Neural progenitor cell (in vitro differentiated cells): ENCODE measurements around the gene NUP62. TPM values are rescaled to one million over a fixed set of nuclear protein-coding genes. Genes with fewer than 3 reads are reported as not detected.
A peak's percentile ranks its signal among the peaks of the same experiment; 100 is the strongest.

Experiments
- DNase-seq: peaks from one replicate; pipeline ENCODE4 v3.0.0-alpha.2; 2016; ENCODE audit warnings: low spot score
- H2AFZ ChIP-seq: fragments of 200-600 bp; sonication (generic); replicated peaks from 2 replicates; pipeline ENCODE4 v1.6.1; 2016; ENCODE audit warnings: antibody characterized with exemption
- H3F3A ChIP-seq: fragments of 200-600 bp; sonication (generic); 2 replicates; pipeline ENCODE4 v1.6.1; 2016; ENCODE audit warnings: antibody characterized with exemption, low read depth
- H3K27ac ChIP-seq: fragments of 200-600 bp; sonication (generic); 2 replicates; pipeline ENCODE4 v1.5.1; 2016; ENCODE audit warnings: mild to moderate bottlenecking
- H3K27me3 ChIP-seq: fragments of 200-600 bp; sonication (generic); 2 replicates; pipeline ENCODE4 v1.6.1; 2016; ENCODE audit warnings: mild to moderate bottlenecking, moderate library complexity
- H3K36me3 ChIP-seq: fragments of 200-600 bp; sonication (generic); 2 replicates; pipeline ENCODE4 v1.5.1; 2016
- H3K4me1 ChIP-seq: fragments of 200-600 bp; sonication (generic); 2 replicates; pipeline ENCODE4 v1.6.1; 2016; ENCODE audit warnings: mixed run types
- H3K4me2 ChIP-seq: fragments of 200-600 bp; sonication (generic); 2 replicates; pipeline ENCODE4 v1.6.1; 2016
- H3K4me3 ChIP-seq: fragments of 200-600 bp; sonication (generic); 2 replicates; pipeline ENCODE4 v1.5.1; 2016
- H3K79me2 ChIP-seq: fragments of 200-600 bp; sonication (generic); 2 replicates; pipeline ENCODE4 v1.6.1; 2016; ENCODE audit warnings: low read depth
- H3K9ac ChIP-seq: fragments of 200-600 bp; sonication (generic); 2 replicates; pipeline ENCODE4 v1.6.1; 2016
- H3K9me3 ChIP-seq: fragments of 200-600 bp; sonication (generic); 2 replicates; pipeline ENCODE4 v1.5.1; 2016; ENCODE audit warnings: low read depth
- H4K20me1 ChIP-seq: fragments of 200-600 bp; sonication (generic); 2 replicates; pipeline ENCODE4 v1.6.1; 2016; ENCODE audit warnings: low read depth
- H3K27ac Mint-ChIP-seq: 3 replicates; pipeline ENCODE4 v1.8.0; 2021; ENCODE audit warnings: mixed read lengths
- H3K27me3 Mint-ChIP-seq: 2 replicates; pipeline ENCODE4 v1.8.0; 2022; ENCODE audit warnings: low read depth, mild to moderate bottlenecking, inconsistent platforms, moderate library complexity, mixed read lengths; ENCODE audit not compliant: insufficient read depth
- H3K36me3 Mint-ChIP-seq: 3 replicates; pipeline ENCODE4 v1.8.0; 2021; ENCODE audit warnings: mixed read lengths
- H3K4me1 Mint-ChIP-seq: 3 replicates; pipeline ENCODE4 v1.8.0; 2021; ENCODE audit warnings: mixed read lengths
- H3K4me3 Mint-ChIP-seq: 3 replicates; pipeline ENCODE4 v1.8.0; 2021; ENCODE audit warnings: mild to moderate bottlenecking, moderate library complexity, mixed read lengths
- H3K9me3 Mint-ChIP-seq: 3 replicates; pipeline ENCODE4 v1.8.0; 2020; ENCODE audit warnings: mixed read lengths
- EZH2 ChIP-seq: fragments of 200-600 bp; sonication (generic); IDR thresholded peaks from 2 replicates; pipeline ENCODE4 v1.6.1; 2017; ENCODE audit warnings: antibody characterized with exemption, mild to moderate bottlenecking, moderate library complexity
- EZH2phosphoT487 ChIP-seq: fragments of 200-600 bp; sonication (generic); IDR thresholded peaks from 2 replicates; pipeline ENCODE4 v1.6.1; 2017; ENCODE audit warnings: antibody characterized with exemption
- total RNA-seq: library from RNA; depleted of rRNA; stranded (reverse); fragments of >200 nt; gene quantifications from 2 replicates; pipeline ENCODE4 v1.2.3, GENCODE V29; 2015; ENCODE audit warnings: low replicate concordance
- TF ChIP-seq, protein P1 (sequence below): fragments of 200-600 bp; sonication (generic); IDR thresholded peaks from 2 replicates; pipeline ENCODE4 v1.5.1; 2017; ENCODE audit warnings: antibody characterized with exemption, mild to moderate bottlenecking

Gene NUP62
- total RNA-seq, 1 donor from 2014 or later: 48.2 TPM

DNA sequence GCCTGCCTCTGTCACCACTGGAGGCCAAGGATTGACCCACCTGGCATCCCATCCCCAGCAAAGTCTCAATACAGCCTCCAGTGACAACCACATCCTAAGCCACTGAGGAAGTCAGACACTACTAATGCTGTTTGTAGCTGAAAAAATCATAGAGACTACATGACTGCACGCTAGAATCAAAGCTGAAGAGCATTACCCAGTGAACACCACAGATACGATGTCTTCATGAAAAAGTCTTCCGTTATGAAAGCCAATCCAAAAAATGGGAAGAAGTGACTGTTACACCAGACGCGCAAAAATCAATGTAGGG lies 11.1 kb upstream of the NUP62 start:
- Mint-ChIP-seq H3K4me1 (peaks cover 20% of the 10 kb centered on the region), H3K27me3 (peaks cover 6% of the 10 kb centered on the region), H3K36me3 (no peaks in the 10 kb centered on the region), H3K27ac (peak overlapping the region; percentile 6), H3K4me3 (no peak overlapping the region), H3K9me3 (no peaks in the 10 kb centered on the region)
- no peak overlapping the region for H3K27ac ChIP-seq
- no peak overlapping the region for H3K4me2 ChIP-seq
- H2AFZ ChIP-seq: no peak overlapping the region
- H4K20me1 ChIP-seq: no peaks in the 10 kb centered on the region
- DNase-seq: no peak
- peaks cover 18% of the 10 kb centered on the region for H3K27me3 ChIP-seq
- H3K36me3 ChIP-seq: no peaks in the 10 kb centered on the region
- peaks cover 3% of the 10 kb centered on the region for H3K4me1 ChIP-seq
- no peak overlapping the region for H3K4me3 ChIP-seq
- H3F3A ChIP-seq: peaks cover 5% of the 10 kb centered on the region
- H3K9me3 ChIP-seq: no peaks in the 10 kb centered on the region
- no peak overlapping the region for H3K9ac ChIP-seq
- TF ChIP-seq EZH2 (no peak), EZH2phosphoT487 (no peak)
- TF ChIP-seq, protein P1, sequence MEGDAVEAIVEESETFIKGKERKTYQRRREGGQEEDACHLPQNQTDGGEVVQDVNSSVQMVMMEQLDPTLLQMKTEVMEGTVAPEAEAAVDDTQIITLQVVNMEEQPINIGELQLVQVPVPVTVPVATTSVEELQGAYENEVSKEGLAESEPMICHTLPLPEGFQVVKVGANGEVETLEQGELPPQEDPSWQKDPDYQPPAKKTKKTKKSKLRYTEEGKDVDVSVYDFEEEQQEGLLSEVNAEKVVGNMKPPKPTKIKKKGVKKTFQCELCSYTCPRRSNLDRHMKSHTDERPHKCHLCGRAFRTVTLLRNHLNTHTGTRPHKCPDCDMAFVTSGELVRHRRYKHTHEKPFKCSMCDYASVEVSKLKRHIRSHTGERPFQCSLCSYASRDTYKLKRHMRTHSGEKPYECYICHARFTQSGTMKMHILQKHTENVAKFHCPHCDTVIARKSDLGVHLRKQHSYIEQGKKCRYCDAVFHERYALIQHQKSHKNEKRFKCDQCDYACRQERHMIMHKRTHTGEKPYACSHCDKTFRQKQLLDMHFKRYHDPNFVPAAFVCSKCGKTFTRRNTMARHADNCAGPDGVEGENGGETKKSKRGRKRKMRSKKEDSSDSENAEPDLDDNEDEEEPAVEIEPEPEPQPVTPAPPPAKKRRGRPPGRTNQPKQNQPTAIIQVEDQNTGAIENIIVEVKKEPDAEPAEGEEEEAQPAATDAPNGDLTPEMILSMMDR: no peak
- H3K79me2 ChIP-seq: no peaks in the 10 kb centered on the region

DNA sequence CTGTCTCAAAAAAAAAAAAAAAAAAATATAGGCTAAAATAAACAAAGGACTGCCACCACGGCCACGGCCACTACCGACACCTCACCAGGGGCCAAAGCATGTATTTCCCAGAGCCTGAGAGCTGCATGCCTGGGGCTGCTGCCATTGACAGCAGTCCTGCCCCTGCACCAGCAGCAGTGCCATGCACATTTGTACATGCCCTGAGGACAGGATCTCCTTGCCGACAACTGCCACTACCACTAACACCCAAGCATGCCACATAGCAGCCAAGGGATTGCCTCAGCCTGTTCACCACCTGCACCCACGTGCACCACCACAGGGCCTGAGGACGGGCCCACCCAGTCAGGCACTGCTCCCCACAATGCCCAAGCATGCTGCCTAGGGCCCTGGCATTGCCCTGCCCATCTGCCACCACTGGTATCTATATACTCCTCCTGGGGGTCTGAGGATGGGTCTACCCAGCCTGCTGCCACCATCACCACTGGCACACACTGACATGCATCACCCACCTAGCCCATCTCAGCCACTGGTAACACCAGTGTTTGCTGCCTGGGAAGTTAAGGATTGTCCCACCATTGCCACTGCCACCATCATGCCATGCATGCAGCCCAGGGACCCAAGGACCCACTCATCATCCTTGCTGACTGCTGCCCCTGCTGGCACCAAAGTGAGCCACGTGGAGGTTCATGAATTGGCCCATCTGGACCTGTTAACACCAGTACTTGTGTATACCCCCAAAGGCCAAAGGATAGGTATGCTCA lies 10.6 kb upstream of the NUP62 start:
- peaks cover 20% of the 10 kb centered on the region for H3K4me1 Mint-ChIP-seq
- peaks cover 6% of the 10 kb centered on the region for H3K27me3 Mint-ChIP-seq
- Histone ChIP-seq H3K79me2 (no peaks in the 10 kb centered on the region), H3K36me3 (no peaks in the 10 kb centered on the region), H3K9ac (no peak overlapping the region), H3F3A (peaks cover 5% of the 10 kb centered on the region), H3K4me1 (peaks cover 3% of the 10 kb centered on the region), H3K9me3 (no peaks in the 10 kb centered on the region), H3K4me2 (no peak overlapping the region), H3K4me3 (no peak overlapping the region), H2AFZ (no peak overlapping the region), H3K27me3 (peaks cover 18% of the 10 kb centered on the region), H3K27ac (no peak overlapping the region), H4K20me1 (no peaks in the 10 kb centered on the region)
- H3K9me3 Mint-ChIP-seq: no peaks in the 10 kb centered on the region
- peak overlapping the region; percentile 6 for H3K27ac Mint-ChIP-seq
- DNase-seq: no peak
- TF ChIP-seq EZH2: no peak
- TF ChIP-seq, protein P1: peak; percentile 10
- H3K36me3 Mint-ChIP-seq: no peaks in the 10 kb centered on the region
- H3K4me3 Mint-ChIP-seq: no peak overlapping the region

DNA sequence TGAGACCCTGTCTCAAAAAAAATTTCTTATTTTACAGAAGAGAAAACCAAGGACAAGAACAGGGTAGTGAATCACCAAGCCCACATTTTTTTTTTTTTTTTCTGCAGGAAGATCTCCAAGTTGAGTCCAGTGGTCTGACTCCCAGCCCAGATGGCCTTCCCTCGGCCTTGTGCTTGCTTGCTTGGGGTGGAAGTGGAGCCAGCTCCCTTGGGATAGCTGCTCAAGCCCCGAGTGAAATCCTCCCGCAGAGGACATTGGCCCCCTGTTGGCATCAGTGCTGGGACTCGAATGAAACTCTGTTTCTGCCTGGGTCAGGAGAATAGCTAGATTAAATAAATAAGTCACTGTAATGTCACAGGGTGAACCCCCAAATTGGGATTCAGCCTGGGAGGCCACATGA lies 9.4 kb upstream of the NUP62 start:
- Mint-ChIP-seq H3K36me3 (no peaks in the 10 kb centered on the region), H3K9me3 (no peaks in the 10 kb centered on the region), H3K4me3 (no peak overlapping the region), H3K27me3 (peaks cover 6% of the 10 kb centered on the region), H3K4me1 (peaks cover 20% of the 10 kb centered on the region), H3K27ac (no peak overlapping the region)
- TF ChIP-seq EZH2: no peak
- TF ChIP-seq, protein P1: no peak
- TF ChIP-seq EZH2phosphoT487: no peak
- Histone ChIP-seq H3K27ac (no peak overlapping the region), H2AFZ (no peak overlapping the region), H3K27me3 (peaks cover 18% of the 10 kb centered on the region), H3K79me2 (no peaks in the 10 kb centered on the region), H3K4me3 (no peak overlapping the region), H3K4me1 (peaks cover 3% of the 10 kb centered on the region), H3K36me3 (no peaks in the 10 kb centered on the region), H4K20me1 (no peaks in the 10 kb centered on the region), H3K9me3 (no peaks in the 10 kb centered on the region), H3F3A (peaks cover 5% of the 10 kb centered on the region), H3K4me2 (no peak overlapping the region), H3K9ac (no peak overlapping the region)
- no peak for DNase-seq
